Testis (tissue), 2 donors: ENCODE data around the gene RC3H2.

Experiments
- POLR2A ChIP-seq: fragments of 450-650 bp; IDR thresholded peaks from one replicate; pipeline ENCODE4 v1.6.1; 2017; ENCODE audit warnings: antibody characterized with exemption, mild to moderate bottlenecking, moderate library complexity
- TF ChIP-seq, protein P1 (sequence below), 3 experiments: fragments of 450-650 bp in 2 of 3; fragments of 200-600 bp in 1 of 3; sonication (generic) in 1 of 3; IDR thresholded peaks; one replicate each; pipeline ENCODE4 v1.5.1; 2016 to 2019; ENCODE audit warnings: antibody characterized with exemption in 3 of 3, mild to moderate bottlenecking in 2 of 3, moderate library complexity in 1 of 3

DNA sequence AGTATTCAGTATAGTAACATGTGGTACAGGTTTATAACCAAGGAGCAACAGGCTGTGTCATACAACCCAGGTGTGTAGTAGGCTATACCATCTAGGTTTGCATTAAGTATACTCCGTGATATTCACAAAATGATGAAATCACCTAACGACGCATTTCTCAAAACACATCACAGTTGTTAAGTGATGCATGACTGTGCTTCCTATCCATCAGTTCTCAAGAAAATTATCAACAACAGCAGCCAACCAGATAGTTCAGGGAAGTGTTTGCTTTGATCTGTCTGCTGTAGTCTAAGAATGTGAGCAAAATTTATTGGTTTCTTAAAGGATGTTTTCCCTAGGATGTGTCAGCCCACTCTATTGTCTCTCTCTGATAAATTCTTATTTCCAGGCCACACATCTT, 18.8 kb upstream of the RC3H2 start:
- TF ChIP-seq, protein P1, sequence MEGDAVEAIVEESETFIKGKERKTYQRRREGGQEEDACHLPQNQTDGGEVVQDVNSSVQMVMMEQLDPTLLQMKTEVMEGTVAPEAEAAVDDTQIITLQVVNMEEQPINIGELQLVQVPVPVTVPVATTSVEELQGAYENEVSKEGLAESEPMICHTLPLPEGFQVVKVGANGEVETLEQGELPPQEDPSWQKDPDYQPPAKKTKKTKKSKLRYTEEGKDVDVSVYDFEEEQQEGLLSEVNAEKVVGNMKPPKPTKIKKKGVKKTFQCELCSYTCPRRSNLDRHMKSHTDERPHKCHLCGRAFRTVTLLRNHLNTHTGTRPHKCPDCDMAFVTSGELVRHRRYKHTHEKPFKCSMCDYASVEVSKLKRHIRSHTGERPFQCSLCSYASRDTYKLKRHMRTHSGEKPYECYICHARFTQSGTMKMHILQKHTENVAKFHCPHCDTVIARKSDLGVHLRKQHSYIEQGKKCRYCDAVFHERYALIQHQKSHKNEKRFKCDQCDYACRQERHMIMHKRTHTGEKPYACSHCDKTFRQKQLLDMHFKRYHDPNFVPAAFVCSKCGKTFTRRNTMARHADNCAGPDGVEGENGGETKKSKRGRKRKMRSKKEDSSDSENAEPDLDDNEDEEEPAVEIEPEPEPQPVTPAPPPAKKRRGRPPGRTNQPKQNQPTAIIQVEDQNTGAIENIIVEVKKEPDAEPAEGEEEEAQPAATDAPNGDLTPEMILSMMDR (IDR thresholded peaks at IDR 0.05), result no peak
- TF ChIP-seq POLR2A, result no peak
